Peyer's patch (tissue), 4 donors: ENCODE measurements around the gene ARHGAP26. TPM values are rescaled to one million over a fixed set of nuclear protein-coding genes. Genes with fewer than 3 reads are reported as not detected.
"Not testable (repeated sequence)": the region's sequence is repeated elsewhere in the genome, so short reads cannot be mapped to it uniquely, and the experiment has no call there.

Experiments used
- DNase-seq, 3 donors: peaks; one replicate each; pipeline ENCODE4 v3.0.0-alpha.2; 2017 to 2019
- H3K27ac ChIP-seq, 4 donors: fragments of 200-600 bp; sonication (generic); one replicate each; pipeline ENCODE4 v1.5.1; 2016 to 2019
- H3K27me3 ChIP-seq, 2 donors: fragments of 200-600 bp; sonication (generic); one replicate each; pipeline ENCODE4 v1.5.1; 2019
- H3K36me3 ChIP-seq, 3 donors: fragments of 200-600 bp; sonication (generic); one replicate each; pipeline ENCODE4 v1.5.1; 2016 to 2019
- H3K4me1 ChIP-seq, 4 donors: fragments of 200-600 bp; sonication (generic); one replicate each; pipeline ENCODE4 v1.5.1; 2016 to 2019
- H3K4me3 ChIP-seq, 4 donors: fragments of 200-600 bp; sonication (generic); 1 replicate in 3 of 4; 2 replicates in 1 of 4; pipeline ENCODE4 v1.5.1; 2016 to 2019; ENCODE audit warnings: mild to moderate bottlenecking in 1 of 4
- H3K9me3 ChIP-seq, 4 donors: fragments of 200-600 bp; sonication (generic); one replicate each; pipeline ENCODE4 v1.5.1; 2016 to 2019; ENCODE audit warnings: mild to moderate bottlenecking in 1 of 4
- CTCF ChIP-seq, 6 experiments: fragments of 450-650 bp in 4 of 6; fragments of 200-600 bp in 2 of 6; sonication (generic) in 1 of 6; IDR thresholded peaks; one replicate each; pipeline ENCODE4 v1.5.1; 2017 to 2019; ENCODE audit warnings: antibody characterized with exemption in 6 of 6, mild to moderate bottlenecking in 3 of 6, moderate library complexity in 1 of 6
- POLR2A ChIP-seq, 2 donors: fragments of 450-650 bp; IDR thresholded peaks; one replicate each; pipeline ENCODE4 v1.5.1; 2017; ENCODE audit warnings: antibody characterized with exemption in 2 of 2, mild to moderate bottlenecking in 2 of 2, moderate library complexity in 2 of 2
- total RNA-seq, 4 donors: library from RNA; depleted of rRNA; stranded (reverse); fragments of >200 nt; gene quantifications; one replicate each; pipeline ENCODE4 v1.1.0, GENCODE V29; 2016

The ARHGAP26 gene
- total RNA-seq, 4 donors from 2014 or later, result 60.1 to 180 (median 126) TPM

- Histone ChIP-seq H3K27me3 (no peaks in the 10 kb centered on the region), H3K9me3 (no peaks in the 10 kb centered on the region), H3K27ac (no peak overlapping the region), H3K4me3 (no peak overlapping the region), H3K36me3 (no peaks in the 10 kb centered on the region), H3K4me1 (no peaks in the 10 kb centered on the region)
- TF ChIP-seq CTCF (IDR thresholded peaks at IDR 0.05) (no peak), POLR2A (IDR thresholded peaks at IDR 0.05) (no peak)
- no peak for DNase-seq
Measured at GRCh38 chr5:142959683-142960657, 189.8 kb downstream of the ARHGAP26 start.

- no peak for DNase-seq
- Histone ChIP-seq H3K27me3 (no peaks in the 10 kb centered on the region), H3K9me3 (no peaks in the 10 kb centered on the region), H3K4me1 (no peaks in the 10 kb centered on the region), H3K27ac (no peak overlapping the region), H3K4me3 (no peak overlapping the region), H3K36me3 (no peaks in the 10 kb centered on the region)
- TF ChIP-seq POLR2A (IDR thresholded peaks at IDR 0.05) (no peak), CTCF (IDR thresholded peaks at IDR 0.05) (no peak)
Measured at GRCh38 chr5:142961440-142962173, 191.4 kb downstream of the ARHGAP26 start.

- Histone ChIP-seq H3K9me3 (no peaks in the 10 kb centered on the region), H3K27ac (no peak overlapping the region), H3K27me3 (no peaks in the 10 kb centered on the region), H3K36me3 (no peaks in the 10 kb centered on the region), H3K4me1 (no peaks in the 10 kb centered on the region), H3K4me3 (no peak overlapping the region)
- no peak for TF ChIP-seq CTCF (IDR thresholded peaks at IDR 0.05)
- TF ChIP-seq POLR2A (IDR thresholded peaks at IDR 0.05), result no peak
- DNase-seq, result no peak
Measured at GRCh38 chr5:142962174-142962533, 192.0 kb downstream of the ARHGAP26 start.

- not testable (repeated sequence) for H3K9me3 ChIP-seq, H3K4me3 ChIP-seq, H3K27me3 ChIP-seq, H3K4me1 ChIP-seq, H3K36me3 ChIP-seq, H3K27ac ChIP-seq
- peak in 4 of 6 experiments; percentile 32 to 48 (median 45) for TF ChIP-seq CTCF (IDR thresholded peaks at IDR 0.05)
- peak in 1 of 3 donors; percentile 54 for DNase-seq
Measured at GRCh38 chr5:142965258-142966120, 195.3 kb downstream of the ARHGAP26 start.

GRCh38 chr5:142966121-142966420 is 195.9 kb downstream of the ARHGAP26 start:
- Histone ChIP-seq H3K27ac (no peak overlapping the region), H3K36me3 (no peaks in the 10 kb centered on the region), H3K4me3 (no peak overlapping the region), H3K9me3 (no peaks in the 10 kb centered on the region), H3K27me3 (no peaks in the 10 kb centered on the region), H3K4me1 (no peaks in the 10 kb centered on the region)
- TF ChIP-seq POLR2A (IDR thresholded peaks at IDR 0.05) (no peak), CTCF (IDR thresholded peaks at IDR 0.05) (no peak)
- DNase-seq, result no peak
